HepG2 (cell line): ENCODE results near the gene EPB41L2. TPM values are rescaled to one million over a fixed set of nuclear protein-coding genes. Genes with fewer than 3 reads are reported as not detected.

ENCODE experiments used
- ASH2L ChIP-seq: fragments of 300-600, 200-600 bp; sonication (generic); IDR thresholded peaks from 2 replicates; pipeline ENCODE4 v1.7.0; 2017; ENCODE audit warnings: low read depth, mild to moderate bottlenecking, moderate library complexity, mixed read lengths, low read length; ENCODE audit not compliant: insufficient read length
- GATAD1 ChIP-seq: IDR thresholded peaks from 2 replicates; pipeline ENCODE4 v1.6.1; 2016; ENCODE audit warnings: missing genetic modification reagents, missing compliant biosample characterization
- LCORL ChIP-seq, 2 experiments: fragments of 450-650 bp in 1 of 2; sonication (generic) in 1 of 2; formaldehyde crosslinking in 1 of 2; IDR thresholded peaks; 2 replicates each; pipeline versions ENCODE4 v1.5.0 to v1.6.1; 2017 to 2020; ENCODE audit warnings: antibody characterized with exemption in 1 of 2, missing genetic modification reagents in 1 of 2
- MAFF ChIP-seq: IDR thresholded peaks from 2 replicates; pipeline ENCODE4 v1.6.1; 2011; ENCODE audit warnings: low read depth, low read length, improper control_type of control experiment
- MYC ChIP-seq: sonication (generic); formaldehyde crosslinking; IDR thresholded peaks from 2 replicates; pipeline ENCODE4 v1.9.0; 2021; ENCODE audit warnings: missing genetic modification reagents, borderline replicate concordance
- SATB2 ChIP-seq: sonication (generic); formaldehyde crosslinking; IDR thresholded peaks from 2 replicates; pipeline ENCODE4 v1.5.0; 2020; ENCODE audit warnings: missing genetic modification reagents
- STAT5B ChIP-seq: sonication (generic); formaldehyde crosslinking; IDR thresholded peaks from 2 replicates; pipeline ENCODE4 v1.4.0; 2020; ENCODE audit warnings: missing genetic modification reagents
- TCF7L2 ChIP-seq: IDR thresholded peaks from 2 replicates; pipeline ENCODE4 v1.6.1; 2011; ENCODE audit warnings: mild to moderate bottlenecking, low read depth, low read length, moderate library complexity
- YEATS4 ChIP-seq: sonication (generic); formaldehyde crosslinking; IDR thresholded peaks from 2 replicates; pipeline ENCODE4 v1.4.0; 2020; ENCODE audit warnings: missing genetic modification reagents, borderline replicate concordance
- ZBTB3 ChIP-seq: sonication (generic); formaldehyde crosslinking; IDR thresholded peaks from 2 replicates; pipeline ENCODE4 v1.4.0; 2020; ENCODE audit warnings: low read depth, mild to moderate bottlenecking, moderate library complexity, missing genetic modification reagents, borderline replicate concordance
- ZNF20 ChIP-seq: sonication (generic); formaldehyde crosslinking; IDR thresholded peaks from 2 replicates; pipeline ENCODE4 v1.4.0; 2020; ENCODE audit warnings: mild to moderate bottlenecking, moderate library complexity, missing genetic modification reagents
- ZNF225 ChIP-seq: sonication (generic); formaldehyde crosslinking; IDR thresholded peaks from 2 replicates; pipeline ENCODE4 v1.4.0; 2020; ENCODE audit warnings: mild to moderate bottlenecking, missing genetic modification reagents
- ZNF564 ChIP-seq: sonication (generic); formaldehyde crosslinking; IDR thresholded peaks from 2 replicates; pipeline ENCODE4 v1.8.1; 2023; ENCODE audit warnings: mild to moderate bottlenecking, missing genetic modification reagents
- ZNF773 ChIP-seq: sonication (generic); formaldehyde crosslinking; IDR thresholded peaks from 2 replicates; pipeline ENCODE4 v1.4.0; 2020; ENCODE audit warnings: missing genetic modification reagents, borderline replicate concordance
- polyA plus RNA-seq, 8 experiments: library from polyadenylated mRNA; depleted of rRNA in 3 of 8; stranded (reverse) in 7 of 8; unstranded in 1 of 8; fragments of >200 nt; fragmentation: Illumina TruSeq in 4 of 8; extraction: Trizol in 4 of 8; gene quantifications; 2 replicates each; pipeline versions ENCODE4 v1.2.1 to v1.2.3, GENCODE V29; 2011 to 2016; ENCODE audit warnings: low read depth in 4 of 8, missing spikeins in 1 of 8, mixed read lengths in 1 of 8; ENCODE audit not compliant: insufficient read depth in 1 of 8
- total RNA-seq, 5 experiments: library from RNA; depleted of rRNA; stranded (reverse); fragments of >200 nt; fragmentation: Illumina TruSeq; extraction: Trizol; gene quantifications; 2 replicates each; pipeline ENCODE4 v1.2.3, GENCODE V29; 2016; ENCODE audit warnings: low read depth in 1 of 5
- TF ChIP-seq, protein P1 (sequence below): IDR thresholded peaks from 2 replicates; pipeline ENCODE4 v1.6.1; 2018; ENCODE audit warnings: missing genetic modification reagents, mild to moderate bottlenecking, missing compliant biosample characterization
- TF ChIP-seq, protein P2 (sequence below): sonication (generic); formaldehyde crosslinking; IDR thresholded peaks from 2 replicates; pipeline ENCODE4 v1.8.0; 2022; ENCODE audit warnings: mild to moderate bottlenecking, missing genetic modification reagents, moderate library complexity
- TF ChIP-seq, protein P3 (sequence below): sonication (generic); formaldehyde crosslinking; IDR thresholded peaks from 2 replicates; pipeline ENCODE4 v1.9.0; 2022; ENCODE audit warnings: missing genetic modification reagents, mild to moderate bottlenecking, borderline replicate concordance
- TF ChIP-seq, protein P4 (sequence below): sonication (generic); formaldehyde crosslinking; IDR thresholded peaks from 2 replicates; pipeline ENCODE4 v1.8.1; 2023; ENCODE audit warnings: missing genetic modification reagents, inconsistent platforms, borderline replicate concordance
- TF ChIP-seq, protein P5 (sequence below): sonication (generic); formaldehyde crosslinking; IDR thresholded peaks from 2 replicates; pipeline ENCODE4 v1.8.1; 2023; ENCODE audit warnings: mild to moderate bottlenecking, missing genetic modification reagents, borderline replicate concordance
- TF ChIP-seq, protein P6 (sequence below): sonication (generic); formaldehyde crosslinking; IDR thresholded peaks from 2 replicates; pipeline ENCODE4 v1.8.1; 2023; ENCODE audit warnings: mild to moderate bottlenecking, missing genetic modification reagents
- TF ChIP-seq, protein P7 (sequence below): sonication (generic); formaldehyde crosslinking; IDR thresholded peaks from 2 replicates; pipeline ENCODE4 v1.5.1; 2020; ENCODE audit warnings: missing genetic modification reagents, mild to moderate bottlenecking, borderline replicate concordance

The EPB41L2 gene
- total and polyA plus RNA-seq, 2 of the 13 experiments (the other 11 are each of a cell fraction or from before 2014, with no cell fraction given), result 41.7 to 56.4 TPM

DNA sequence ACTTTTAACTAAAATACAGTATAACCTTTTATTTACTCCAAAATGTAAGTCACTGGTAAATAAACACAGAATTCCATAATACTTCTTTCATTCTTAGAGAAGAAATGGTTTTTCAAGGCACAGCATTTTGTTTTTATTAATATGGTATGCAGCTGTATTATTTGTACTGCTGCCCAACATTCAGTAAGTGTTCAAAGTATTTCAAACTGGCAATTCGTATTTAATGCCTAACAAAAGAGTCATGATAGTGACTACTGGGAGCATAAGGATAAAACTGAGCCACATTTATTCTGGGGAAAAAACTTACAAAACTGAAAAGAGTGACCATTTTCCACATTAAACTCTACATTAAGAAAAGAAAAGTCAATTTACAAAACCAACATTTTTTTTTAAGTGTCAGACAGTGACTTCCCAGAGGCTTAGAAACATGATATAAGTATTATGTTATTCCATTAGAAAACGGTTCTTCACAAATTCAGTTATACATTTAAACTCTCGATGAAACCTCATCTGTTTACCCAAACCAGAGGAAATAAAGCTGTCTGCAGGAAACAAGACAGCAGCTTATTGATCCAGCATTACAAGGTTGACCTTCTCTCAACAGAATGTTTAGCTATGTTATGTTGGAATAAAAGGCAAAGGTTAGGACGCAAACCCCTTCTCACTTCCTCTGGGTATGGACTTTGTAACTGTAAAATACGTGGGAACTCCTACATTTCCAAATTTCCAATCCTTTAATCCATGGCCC, 24.3 kb downstream of the EPB41L2 start (continued):
- TF ChIP-seq, protein P1, sequence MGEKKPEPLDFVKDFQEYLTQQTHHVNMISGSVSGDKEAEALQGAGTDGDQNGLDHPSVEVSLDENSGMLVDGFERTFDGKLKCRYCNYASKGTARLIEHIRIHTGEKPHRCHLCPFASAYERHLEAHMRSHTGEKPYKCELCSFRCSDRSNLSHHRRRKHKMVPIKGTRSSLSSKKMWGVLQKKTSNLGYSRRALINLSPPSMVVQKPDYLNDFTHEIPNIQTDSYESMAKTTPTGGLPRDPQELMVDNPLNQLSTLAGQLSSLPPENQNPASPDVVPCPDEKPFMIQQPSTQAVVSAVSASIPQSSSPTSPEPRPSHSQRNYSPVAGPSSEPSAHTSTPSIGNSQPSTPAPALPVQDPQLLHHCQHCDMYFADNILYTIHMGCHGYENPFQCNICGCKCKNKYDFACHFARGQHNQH, result peak; percentile 90; the same call in 1 of the 2 replicates
- TF ChIP-seq, protein P2, sequence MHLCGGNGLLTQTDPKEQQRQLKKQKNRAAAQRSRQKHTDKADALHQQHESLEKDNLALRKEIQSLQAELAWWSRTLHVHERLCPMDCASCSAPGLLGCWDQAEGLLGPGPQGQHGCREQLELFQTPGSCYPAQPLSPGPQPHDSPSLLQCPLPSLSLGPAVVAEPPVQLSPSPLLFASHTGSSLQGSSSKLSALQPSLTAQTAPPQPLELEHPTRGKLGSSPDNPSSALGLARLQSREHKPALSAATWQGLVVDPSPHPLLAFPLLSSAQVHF (CRISPR knock-in tag), result no peak
- TF ChIP-seq ZNF564 (peak; percentile 63; the same call in 1 of the 2 replicates), MYC (CRISPR knock-in tag) (no peak), ZNF773 (CRISPR knock-in tag) (no peak), YEATS4 (CRISPR knock-in tag) (peak; percentile 70; the same call in 1 of the 2 replicates), TCF7L2 (no peak), SATB2 (CRISPR knock-in tag) (no peak), ZNF225 (CRISPR knock-in tag) (no peak), ASH2L (peak; percentile 88), MAFF (no peak), ZNF20 (CRISPR knock-in tag) (no peak), LCORL (IDR thresholded peaks at IDR 0.05) (peak; percentile 70; the same call in 1 of the 2 replicates), LCORL (CRISPR knock-in tag; IDR thresholded peaks at IDR 0.05) (peak; percentile 86), GATAD1 (CRISPR knock-in tag) (peak; percentile 69; the same call in 1 of the 2 replicates), ZBTB3 (CRISPR knock-in tag) (no peak), STAT5B (CRISPR knock-in tag) (no peak)
- TF ChIP-seq, protein P3, sequence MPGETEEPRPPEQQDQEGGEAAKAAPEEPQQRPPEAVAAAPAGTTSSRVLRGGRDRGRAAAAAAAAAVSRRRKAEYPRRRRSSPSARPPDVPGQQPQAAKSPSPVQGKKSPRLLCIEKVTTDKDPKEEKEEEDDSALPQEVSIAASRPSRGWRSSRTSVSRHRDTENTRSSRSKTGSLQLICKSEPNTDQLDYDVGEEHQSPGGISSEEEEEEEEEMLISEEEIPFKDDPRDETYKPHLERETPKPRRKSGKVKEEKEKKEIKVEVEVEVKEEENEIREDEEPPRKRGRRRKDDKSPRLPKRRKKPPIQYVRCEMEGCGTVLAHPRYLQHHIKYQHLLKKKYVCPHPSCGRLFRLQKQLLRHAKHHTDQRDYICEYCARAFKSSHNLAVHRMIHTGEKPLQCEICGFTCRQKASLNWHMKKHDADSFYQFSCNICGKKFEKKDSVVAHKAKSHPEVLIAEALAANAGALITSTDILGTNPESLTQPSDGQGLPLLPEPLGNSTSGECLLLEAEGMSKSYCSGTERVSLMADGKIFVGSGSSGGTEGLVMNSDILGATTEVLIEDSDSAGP (CRISPR knock-in tag), result no peak
- TF ChIP-seq, protein P4, sequence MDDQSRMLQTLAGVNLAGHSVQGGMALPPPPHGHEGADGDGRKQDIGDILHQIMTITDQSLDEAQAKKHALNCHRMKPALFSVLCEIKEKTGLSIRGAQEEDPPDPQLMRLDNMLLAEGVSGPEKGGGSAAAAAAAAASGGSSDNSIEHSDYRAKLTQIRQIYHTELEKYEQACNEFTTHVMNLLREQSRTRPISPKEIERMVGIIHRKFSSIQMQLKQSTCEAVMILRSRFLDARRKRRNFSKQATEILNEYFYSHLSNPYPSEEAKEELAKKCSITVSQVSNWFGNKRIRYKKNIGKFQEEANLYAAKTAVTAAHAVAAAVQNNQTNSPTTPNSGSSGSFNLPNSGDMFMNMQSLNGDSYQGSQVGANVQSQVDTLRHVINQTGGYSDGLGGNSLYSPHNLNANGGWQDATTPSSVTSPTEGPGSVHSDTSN, result no peak
- TF ChIP-seq, protein P5, sequence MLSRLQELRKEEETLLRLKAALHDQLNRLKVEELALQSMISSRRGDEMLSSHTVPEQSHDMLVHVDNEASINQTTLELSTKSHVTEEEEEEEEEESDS (CRISPR knock-in tag), result no peak
- TF ChIP-seq, protein P6, sequence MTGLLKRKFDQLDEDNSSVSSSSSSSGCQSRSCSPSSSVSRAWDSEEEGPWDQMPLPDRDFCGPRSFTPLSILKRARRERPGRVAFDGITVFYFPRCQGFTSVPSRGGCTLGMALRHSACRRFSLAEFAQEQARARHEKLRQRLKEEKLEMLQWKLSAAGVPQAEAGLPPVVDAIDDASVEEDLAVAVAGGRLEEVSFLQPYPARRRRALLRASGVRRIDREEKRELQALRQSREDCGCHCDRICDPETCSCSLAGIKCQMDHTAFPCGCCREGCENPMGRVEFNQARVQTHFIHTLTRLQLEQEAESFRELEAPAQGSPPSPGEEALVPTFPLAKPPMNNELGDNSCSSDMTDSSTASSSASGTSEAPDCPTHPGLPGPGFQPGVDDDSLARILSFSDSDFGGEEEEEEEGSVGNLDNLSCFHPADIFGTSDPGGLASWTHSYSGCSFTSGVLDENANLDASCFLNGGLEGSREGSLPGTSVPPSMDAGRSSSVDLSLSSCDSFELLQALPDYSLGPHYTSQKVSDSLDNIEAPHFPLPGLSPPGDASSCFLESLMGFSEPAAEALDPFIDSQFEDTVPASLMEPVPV (CRISPR knock-in tag), result no peak
- TF ChIP-seq, protein P7, sequence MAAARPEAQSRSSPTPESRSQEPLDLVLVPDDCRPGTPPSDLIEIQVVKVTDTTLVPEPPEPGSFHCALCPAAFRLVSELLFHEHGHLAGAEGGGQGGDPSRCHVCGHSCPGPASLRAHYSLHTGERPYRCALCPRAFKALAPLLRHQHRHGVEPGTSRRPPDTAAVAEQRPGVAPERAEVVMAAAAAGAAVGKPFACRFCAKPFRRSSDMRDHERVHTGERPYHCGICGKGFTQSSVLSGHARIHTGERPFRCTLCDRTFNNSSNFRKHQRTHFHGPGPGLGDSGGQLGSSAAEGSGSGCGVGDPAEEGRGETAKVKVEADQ (CRISPR knock-in tag), result 0 out of 2 replicates have a peak, but pooled peaks have one; percentile 44
